WTC11 (cell line): Measurements from ENCODE around the gene BRAF. TPM values are rescaled to one million over a fixed set of nuclear protein-coding genes. Genes with fewer than 3 reads are reported as not detected.

Source experiments
- ATF1 ChIP-seq: sonication (generic); formaldehyde crosslinking; IDR thresholded peaks from 2 replicates; pipeline ENCODE4 v1.8.1; 2023; ENCODE audit warnings: mild to moderate bottlenecking, moderate library complexity, missing genetic modification reagents
- CREB1 ChIP-seq: sonication (generic); formaldehyde crosslinking; IDR thresholded peaks from 2 replicates; pipeline ENCODE4 v1.8.0; 2023; ENCODE audit warnings: mild to moderate bottlenecking, missing genetic modification reagents
- CREM ChIP-seq: sonication (generic); formaldehyde crosslinking; IDR thresholded peaks from 2 replicates; pipeline ENCODE4 v1.8.1; 2022; ENCODE audit warnings: mild to moderate bottlenecking, missing genetic modification reagents, moderate library complexity
- ETV6 ChIP-seq: sonication (generic); formaldehyde crosslinking; IDR thresholded peaks from 2 replicates; pipeline ENCODE4 v1.8.1; 2022; ENCODE audit warnings: mild to moderate bottlenecking, missing genetic modification reagents
- FOXJ3 ChIP-seq: sonication (generic); formaldehyde crosslinking; IDR thresholded peaks from 2 replicates; pipeline ENCODE4 v1.9.0; 2021; ENCODE audit warnings: missing genetic modification reagents, mild to moderate bottlenecking, borderline replicate concordance
- FOXP1 ChIP-seq: sonication (generic); formaldehyde crosslinking; IDR thresholded peaks from 2 replicates; pipeline ENCODE4 v1.8.0; 2022; ENCODE audit warnings: missing genetic modification reagents, mild to moderate bottlenecking, moderate library complexity, borderline replicate concordance
- GTF2I ChIP-seq: fragments of 250-450 bp; sonication (Bioruptor Pico); conservative IDR thresholded peaks from 2 replicates; pipeline ENCODE4 v1.4.0; 2021; ENCODE audit warnings: mild to moderate bottlenecking
- JAZF1 ChIP-seq: fragments of 250-450 bp; sonication (Bioruptor Pico); IDR thresholded peaks from 2 replicates; pipeline ENCODE4 v1.9.0; 2021; ENCODE audit warnings: moderate library complexity, mild to moderate bottlenecking, inconsistent platforms
- NR1H2 ChIP-seq: sonication (generic); formaldehyde crosslinking; IDR thresholded peaks from 2 replicates; pipeline ENCODE4 v1.9.0; 2021; ENCODE audit warnings: mild to moderate bottlenecking, moderate library complexity, missing genetic modification reagents
- NR2C2 ChIP-seq: sonication (generic); formaldehyde crosslinking; IDR thresholded peaks from 2 replicates; pipeline ENCODE4 v1.8.0; 2022; ENCODE audit warnings: mild to moderate bottlenecking, missing genetic modification reagents
- NR3C1 ChIP-seq: sonication (generic); formaldehyde crosslinking; conservative IDR thresholded peaks from 2 replicates; pipeline ENCODE4 v1.8.1; 2023; ENCODE audit warnings: low read depth, mild to moderate bottlenecking, missing genetic modification reagents
- ZNF121 ChIP-seq: sonication (generic); formaldehyde crosslinking; IDR thresholded peaks from 2 replicates; pipeline ENCODE4 v1.8.0; 2023; ENCODE audit warnings: missing genetic modification reagents
- ZNF138 ChIP-seq: sonication (generic); formaldehyde crosslinking; conservative IDR thresholded peaks from 2 replicates; pipeline ENCODE4 v1.8.1; 2022; ENCODE audit warnings: mild to moderate bottlenecking, moderate library complexity, missing genetic modification reagents
- ZNF219 ChIP-seq: sonication (generic); formaldehyde crosslinking; IDR thresholded peaks from 2 replicates; pipeline ENCODE4 v1.8.0; 2023; ENCODE audit warnings: missing genetic modification reagents, mild to moderate bottlenecking, borderline replicate concordance
- ZNF232 ChIP-seq: sonication (generic); formaldehyde crosslinking; IDR thresholded peaks from 2 replicates; pipeline ENCODE4 v1.8.0; 2022; ENCODE audit warnings: mild to moderate bottlenecking, missing genetic modification reagents
- ZNF263 ChIP-seq: sonication (generic); formaldehyde crosslinking; IDR thresholded peaks from 2 replicates; pipeline ENCODE4 v1.8.1; 2022; ENCODE audit warnings: low read depth, mild to moderate bottlenecking, moderate library complexity, missing genetic modification reagents
- ZNF396 ChIP-seq: fragments of 250-450 bp; sonication (Bioruptor Pico); IDR thresholded peaks from 2 replicates; pipeline ENCODE4 v1.8.0; 2021; ENCODE audit warnings: mild to moderate bottlenecking, moderate library complexity, borderline replicate concordance
- total RNA-seq: library from RNA; stranded (reverse); gene quantifications from 3 replicates; pipeline ENCODE4 v1.2.3, GENCODE V29; 2021
- TF ChIP-seq, protein P1 (sequence below): sonication (generic); formaldehyde crosslinking; IDR thresholded peaks from 2 replicates; pipeline ENCODE4 v1.8.1; 2023; ENCODE audit warnings: mild to moderate bottlenecking, missing genetic modification reagents
- TF ChIP-seq, protein P2 (sequence below): fragments of 250-450 bp; sonication (Bioruptor Pico); IDR thresholded peaks from 2 replicates; pipeline ENCODE4 v1.9.0; 2021; ENCODE audit warnings: mild to moderate bottlenecking, borderline replicate concordance
- TF ChIP-seq, protein P3 (sequence below): sonication (generic); formaldehyde crosslinking; IDR thresholded peaks from 2 replicates; pipeline ENCODE4 v1.8.0; 2023; ENCODE audit warnings: missing genetic modification reagents, mild to moderate bottlenecking, borderline replicate concordance
- TF ChIP-seq, protein P4 (sequence below): sonication (generic); formaldehyde crosslinking; IDR thresholded peaks from 2 replicates; pipeline ENCODE4 v1.8.0; 2022; ENCODE audit warnings: mild to moderate bottlenecking, missing genetic modification reagents
- TF ChIP-seq, protein P5 (sequence below): sonication (generic); formaldehyde crosslinking; IDR thresholded peaks from 2 replicates; pipeline ENCODE4 v1.8.1; 2023; ENCODE audit warnings: mild to moderate bottlenecking, missing genetic modification reagents, moderate library complexity
- TF ChIP-seq, protein P6 (sequence below): fragments of 200-600 bp; IDR thresholded peaks from 2 replicates; pipeline ENCODE4 v1.8.0; 2022; ENCODE audit warnings: antibody characterized with exemption

The BRAF gene
- total RNA-seq, 1 experiment from 2014 or later = 29.2 TPM

DNA sequence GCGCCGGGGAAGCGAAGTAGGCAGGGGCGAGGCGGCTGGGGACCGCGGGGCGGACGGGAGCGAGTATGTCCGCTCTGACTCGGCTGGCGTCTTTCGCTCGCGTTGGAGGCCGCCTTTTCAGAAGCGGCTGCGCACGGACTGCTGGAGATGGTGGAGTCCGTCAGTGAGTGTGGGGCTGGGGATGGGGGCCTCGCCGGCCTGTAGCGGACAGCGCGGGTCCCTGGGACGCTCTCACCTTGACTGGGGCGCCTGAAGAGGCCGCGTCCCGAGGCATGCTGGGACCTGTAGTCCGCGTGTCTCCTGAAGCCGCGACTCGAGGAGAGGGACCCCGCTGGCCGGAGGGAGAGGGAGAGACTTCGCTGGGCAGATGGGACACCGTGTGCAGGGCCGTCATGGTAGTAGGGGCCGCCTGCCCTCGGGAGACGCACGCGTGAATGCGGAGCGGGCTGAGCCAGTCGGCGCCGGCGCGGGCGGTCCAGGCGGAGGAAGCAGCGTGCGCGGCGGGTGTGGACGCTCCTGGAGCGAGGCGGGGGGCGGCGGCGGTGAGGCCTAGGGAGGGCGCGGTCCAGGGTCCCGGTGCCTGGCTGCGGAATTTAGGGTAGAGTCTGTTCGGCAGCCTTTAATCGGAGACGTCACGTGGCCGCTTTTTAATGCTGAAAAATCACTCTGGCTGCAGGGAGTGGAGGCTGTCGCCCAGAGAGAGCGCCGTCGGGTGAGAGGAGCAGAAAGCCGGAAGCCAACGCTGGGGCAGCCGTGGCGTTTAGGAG is 227.9 kb downstream of the BRAF start, which contains the start of gene NDUFB2 (continued):
- no peak for TF ChIP-seq NR2C2 (CRISPR knock-in tag)
- TF ChIP-seq ZNF121 = no peak
- TF ChIP-seq, protein P1, sequence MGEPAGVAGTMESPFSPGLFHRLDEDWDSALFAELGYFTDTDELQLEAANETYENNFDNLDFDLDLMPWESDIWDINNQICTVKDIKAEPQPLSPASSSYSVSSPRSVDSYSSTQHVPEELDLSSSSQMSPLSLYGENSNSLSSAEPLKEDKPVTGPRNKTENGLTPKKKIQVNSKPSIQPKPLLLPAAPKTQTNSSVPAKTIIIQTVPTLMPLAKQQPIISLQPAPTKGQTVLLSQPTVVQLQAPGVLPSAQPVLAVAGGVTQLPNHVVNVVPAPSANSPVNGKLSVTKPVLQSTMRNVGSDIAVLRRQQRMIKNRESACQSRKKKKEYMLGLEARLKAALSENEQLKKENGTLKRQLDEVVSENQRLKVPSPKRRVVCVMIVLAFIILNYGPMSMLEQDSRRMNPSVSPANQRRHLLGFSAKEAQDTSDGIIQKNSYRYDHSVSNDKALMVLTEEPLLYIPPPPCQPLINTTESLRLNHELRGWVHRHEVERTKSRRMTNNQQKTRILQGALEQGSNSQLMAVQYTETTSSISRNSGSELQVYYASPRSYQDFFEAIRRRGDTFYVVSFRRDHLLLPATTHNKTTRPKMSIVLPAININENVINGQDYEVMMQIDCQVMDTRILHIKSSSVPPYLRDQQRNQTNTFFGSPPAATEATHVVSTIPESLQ = no peak; the same call in 1 of the 2 replicates
- TF ChIP-seq, protein P2, sequence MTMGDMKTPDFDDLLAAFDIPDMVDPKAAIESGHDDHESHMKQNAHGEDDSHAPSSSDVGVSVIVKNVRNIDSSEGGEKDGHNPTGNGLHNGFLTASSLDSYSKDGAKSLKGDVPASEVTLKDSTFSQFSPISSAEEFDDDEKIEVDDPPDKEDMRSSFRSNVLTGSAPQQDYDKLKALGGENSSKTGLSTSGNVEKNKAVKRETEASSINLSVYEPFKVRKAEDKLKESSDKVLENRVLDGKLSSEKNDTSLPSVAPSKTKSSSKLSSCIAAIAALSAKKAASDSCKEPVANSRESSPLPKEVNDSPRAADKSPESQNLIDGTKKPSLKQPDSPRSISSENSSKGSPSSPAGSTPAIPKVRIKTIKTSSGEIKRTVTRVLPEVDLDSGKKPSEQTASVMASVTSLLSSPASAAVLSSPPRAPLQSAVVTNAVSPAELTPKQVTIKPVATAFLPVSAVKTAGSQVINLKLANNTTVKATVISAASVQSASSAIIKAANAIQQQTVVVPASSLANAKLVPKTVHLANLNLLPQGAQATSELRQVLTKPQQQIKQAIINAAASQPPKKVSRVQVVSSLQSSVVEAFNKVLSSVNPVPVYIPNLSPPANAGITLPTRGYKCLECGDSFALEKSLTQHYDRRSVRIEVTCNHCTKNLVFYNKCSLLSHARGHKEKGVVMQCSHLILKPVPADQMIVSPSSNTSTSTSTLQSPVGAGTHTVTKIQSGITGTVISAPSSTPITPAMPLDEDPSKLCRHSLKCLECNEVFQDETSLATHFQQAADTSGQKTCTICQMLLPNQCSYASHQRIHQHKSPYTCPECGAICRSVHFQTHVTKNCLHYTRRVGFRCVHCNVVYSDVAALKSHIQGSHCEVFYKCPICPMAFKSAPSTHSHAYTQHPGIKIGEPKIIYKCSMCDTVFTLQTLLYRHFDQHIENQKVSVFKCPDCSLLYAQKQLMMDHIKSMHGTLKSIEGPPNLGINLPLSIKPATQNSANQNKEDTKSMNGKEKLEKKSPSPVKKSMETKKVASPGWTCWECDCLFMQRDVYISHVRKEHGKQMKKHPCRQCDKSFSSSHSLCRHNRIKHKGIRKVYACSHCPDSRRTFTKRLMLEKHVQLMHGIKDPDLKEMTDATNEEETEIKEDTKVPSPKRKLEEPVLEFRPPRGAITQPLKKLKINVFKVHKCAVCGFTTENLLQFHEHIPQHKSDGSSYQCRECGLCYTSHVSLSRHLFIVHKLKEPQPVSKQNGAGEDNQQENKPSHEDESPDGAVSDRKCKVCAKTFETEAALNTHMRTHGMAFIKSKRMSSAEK = no peak; the same call in 1 of the 2 replicates
- no peak for TF ChIP-seq NR3C1
- TF ChIP-seq ZNF138 (CRISPR knock-in tag) = no peak
- no peak for TF ChIP-seq JAZF1
- 0 out of 2 replicates have a peak, but pooled peaks have one; percentile 30 for TF ChIP-seq ZNF219 (CRISPR knock-in tag)
- TF ChIP-seq, protein P3, sequence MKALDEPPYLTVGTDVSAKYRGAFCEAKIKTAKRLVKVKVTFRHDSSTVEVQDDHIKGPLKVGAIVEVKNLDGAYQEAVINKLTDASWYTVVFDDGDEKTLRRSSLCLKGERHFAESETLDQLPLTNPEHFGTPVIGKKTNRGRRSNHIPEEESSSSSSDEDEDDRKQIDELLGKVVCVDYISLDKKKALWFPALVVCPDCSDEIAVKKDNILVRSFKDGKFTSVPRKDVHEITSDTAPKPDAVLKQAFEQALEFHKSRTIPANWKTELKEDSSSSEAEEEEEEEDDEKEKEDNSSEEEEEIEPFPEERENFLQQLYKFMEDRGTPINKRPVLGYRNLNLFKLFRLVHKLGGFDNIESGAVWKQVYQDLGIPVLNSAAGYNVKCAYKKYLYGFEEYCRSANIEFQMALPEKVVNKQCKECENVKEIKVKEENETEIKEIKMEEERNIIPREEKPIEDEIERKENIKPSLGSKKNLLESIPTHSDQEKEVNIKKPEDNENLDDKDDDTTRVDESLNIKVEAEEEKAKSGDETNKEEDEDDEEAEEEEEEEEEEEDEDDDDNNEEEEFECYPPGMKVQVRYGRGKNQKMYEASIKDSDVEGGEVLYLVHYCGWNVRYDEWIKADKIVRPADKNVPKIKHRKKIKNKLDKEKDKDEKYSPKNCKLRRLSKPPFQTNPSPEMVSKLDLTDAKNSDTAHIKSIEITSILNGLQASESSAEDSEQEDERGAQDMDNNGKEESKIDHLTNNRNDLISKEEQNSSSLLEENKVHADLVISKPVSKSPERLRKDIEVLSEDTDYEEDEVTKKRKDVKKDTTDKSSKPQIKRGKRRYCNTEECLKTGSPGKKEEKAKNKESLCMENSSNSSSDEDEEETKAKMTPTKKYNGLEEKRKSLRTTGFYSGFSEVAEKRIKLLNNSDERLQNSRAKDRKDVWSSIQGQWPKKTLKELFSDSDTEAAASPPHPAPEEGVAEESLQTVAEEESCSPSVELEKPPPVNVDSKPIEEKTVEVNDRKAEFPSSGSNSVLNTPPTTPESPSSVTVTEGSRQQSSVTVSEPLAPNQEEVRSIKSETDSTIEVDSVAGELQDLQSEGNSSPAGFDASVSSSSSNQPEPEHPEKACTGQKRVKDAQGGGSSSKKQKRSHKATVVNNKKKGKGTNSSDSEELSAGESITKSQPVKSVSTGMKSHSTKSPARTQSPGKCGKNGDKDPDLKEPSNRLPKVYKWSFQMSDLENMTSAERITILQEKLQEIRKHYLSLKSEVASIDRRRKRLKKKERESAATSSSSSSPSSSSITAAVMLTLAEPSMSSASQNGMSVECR (CRISPR knock-in tag) = 0 out of 2 replicates have a peak, but pooled peaks have one; percentile 28
- no peak for TF ChIP-seq FOXJ3
- TF ChIP-seq, protein P4, sequence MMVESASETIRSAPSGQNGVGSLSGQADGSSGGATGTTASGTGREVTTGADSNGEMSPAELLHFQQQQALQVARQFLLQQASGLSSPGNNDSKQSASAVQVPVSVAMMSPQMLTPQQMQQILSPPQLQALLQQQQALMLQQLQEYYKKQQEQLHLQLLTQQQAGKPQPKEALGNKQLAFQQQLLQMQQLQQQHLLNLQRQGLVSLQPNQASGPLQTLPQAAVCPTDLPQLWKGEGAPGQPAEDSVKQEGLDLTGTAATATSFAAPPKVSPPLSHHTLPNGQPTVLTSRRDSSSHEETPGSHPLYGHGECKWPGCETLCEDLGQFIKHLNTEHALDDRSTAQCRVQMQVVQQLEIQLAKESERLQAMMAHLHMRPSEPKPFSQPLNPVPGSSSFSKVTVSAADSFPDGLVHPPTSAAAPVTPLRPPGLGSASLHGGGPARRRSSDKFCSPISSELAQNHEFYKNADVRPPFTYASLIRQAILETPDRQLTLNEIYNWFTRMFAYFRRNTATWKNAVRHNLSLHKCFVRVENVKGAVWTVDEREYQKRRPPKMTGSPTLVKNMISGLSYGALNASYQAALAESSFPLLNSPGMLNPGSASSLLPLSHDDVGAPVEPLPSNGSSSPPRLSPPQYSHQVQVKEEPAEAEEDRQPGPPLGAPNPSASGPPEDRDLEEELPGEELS (CRISPR knock-in tag) = peak; percentile 76; the same call in 1 of the 2 replicates
- 0 out of 2 replicates have a peak, but pooled peaks have one; percentile 41 for TF ChIP-seq ATF1 (CRISPR knock-in tag)
- TF ChIP-seq ZNF263 (CRISPR knock-in tag) = no peak
- TF ChIP-seq NR1H2 (CRISPR knock-in tag) = no peak
- peak; percentile 90 for TF ChIP-seq FOXP1 (CRISPR knock-in tag)
- TF ChIP-seq ZNF232 (CRISPR knock-in tag) = peak; percentile 91
- peak; percentile 93 for TF ChIP-seq CREM (CRISPR knock-in tag)
- peak; percentile 67 for TF ChIP-seq ETV6 (CRISPR knock-in tag)
- TF ChIP-seq, protein P5, sequence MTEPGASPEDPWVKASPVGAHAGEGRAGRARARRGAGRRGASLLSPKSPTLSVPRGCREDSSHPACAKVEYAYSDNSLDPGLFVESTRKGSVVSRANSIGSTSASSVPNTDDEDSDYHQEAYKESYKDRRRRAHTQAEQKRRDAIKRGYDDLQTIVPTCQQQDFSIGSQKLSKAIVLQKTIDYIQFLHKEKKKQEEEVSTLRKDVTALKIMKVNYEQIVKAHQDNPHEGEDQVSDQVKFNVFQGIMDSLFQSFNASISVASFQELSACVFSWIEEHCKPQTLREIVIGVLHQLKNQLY = no peak
- no peak for TF ChIP-seq GTF2I (CRISPR knock-in tag)
- TF ChIP-seq ZNF396 (CRISPR knock-in tag) = no peak
- TF ChIP-seq CREB1 (CRISPR knock-in tag) = no peak
- TF ChIP-seq, protein P6, sequence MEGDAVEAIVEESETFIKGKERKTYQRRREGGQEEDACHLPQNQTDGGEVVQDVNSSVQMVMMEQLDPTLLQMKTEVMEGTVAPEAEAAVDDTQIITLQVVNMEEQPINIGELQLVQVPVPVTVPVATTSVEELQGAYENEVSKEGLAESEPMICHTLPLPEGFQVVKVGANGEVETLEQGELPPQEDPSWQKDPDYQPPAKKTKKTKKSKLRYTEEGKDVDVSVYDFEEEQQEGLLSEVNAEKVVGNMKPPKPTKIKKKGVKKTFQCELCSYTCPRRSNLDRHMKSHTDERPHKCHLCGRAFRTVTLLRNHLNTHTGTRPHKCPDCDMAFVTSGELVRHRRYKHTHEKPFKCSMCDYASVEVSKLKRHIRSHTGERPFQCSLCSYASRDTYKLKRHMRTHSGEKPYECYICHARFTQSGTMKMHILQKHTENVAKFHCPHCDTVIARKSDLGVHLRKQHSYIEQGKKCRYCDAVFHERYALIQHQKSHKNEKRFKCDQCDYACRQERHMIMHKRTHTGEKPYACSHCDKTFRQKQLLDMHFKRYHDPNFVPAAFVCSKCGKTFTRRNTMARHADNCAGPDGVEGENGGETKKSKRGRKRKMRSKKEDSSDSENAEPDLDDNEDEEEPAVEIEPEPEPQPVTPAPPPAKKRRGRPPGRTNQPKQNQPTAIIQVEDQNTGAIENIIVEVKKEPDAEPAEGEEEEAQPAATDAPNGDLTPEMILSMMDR = no peak
